GM18868 (cell line): Measurements from ENCODE around the gene FYB1.
A peak's percentile ranks its signal among the peaks of the same experiment; 100 is the strongest.

Experiments used
- ATAC-seq: cut with Tn5 transposase; IDR thresholded peaks from one replicate; pipeline ENCODE4 v1.9.1; 2021; ENCODE audit warnings: mild to moderate bottlenecking, moderate library complexity; ENCODE audit not compliant: unreplicated experiment

Gene FYB1

GRCh38 chr5:39099831-39100230 lies 119.5 kb downstream of the FYB1 start:
- no peak for ATAC-seq

GRCh38 chr5:39093352-39093751 lies 126.0 kb downstream of the FYB1 start:
- ATAC-seq: no peak

GRCh38 chr5:39092581-39093351 lies 126.6 kb downstream of the FYB1 start:
- ATAC-seq: no peak

- ATAC-seq: no peak
These were observed 127.3 kb downstream of the FYB1 start for GRCh38 chr5:39091940-39092580.

GRCh38 chr5:39083968-39084367 lies 135.4 kb downstream of the FYB1 start:
- ATAC-seq: peak; percentile 44

GRCh38 chr5:39082995-39083394 lies 136.4 kb downstream of the FYB1 start:
- ATAC-seq: no peak

GRCh38 chr5:39080597-39081204 lies 138.7 kb downstream of the FYB1 start:
- ATAC-seq: no peak

GRCh38 chr5:39080168-39080567 lies 139.2 kb downstream of the FYB1 start:
- ATAC-seq: no peak

GRCh38 chr5:39079147-39079546 lies 140.2 kb downstream of the FYB1 start:
- no peak for ATAC-seq

- peak; percentile 32 for ATAC-seq
These were observed 142.3 kb downstream of the FYB1 start for GRCh38 chr5:39076757-39077728.

GRCh38 chr5:39076101-39076756 lies 143.1 kb downstream of the FYB1 start:
- no peak for ATAC-seq

- ATAC-seq: peak; percentile 74
These were observed 145.1 kb downstream of the FYB1 start, which contains the start of gene RICTOR for GRCh38 chr5:39074017-39074814. RICTOR (minus strand) TSS chr5:39074399; CDS start chr5:39074377, 22 bp downstream.

- peak; percentile 22 for ATAC-seq
These were observed 145.7 kb downstream of the FYB1 start for GRCh38 chr5:39073767-39074016.

GRCh38 chr5:39072925-39073766 lies 146.2 kb downstream of the FYB1 start:
- ATAC-seq: peak; percentile 35

- no peak for ATAC-seq
These were observed 151.3 kb downstream of the FYB1 start for GRCh38 chr5:39068099-39068498.

- no peak for ATAC-seq
These were observed 154.9 kb downstream of the FYB1 start for GRCh38 chr5:39064450-39064849.

GRCh38 chr5:39063037-39063436 lies 156.3 kb downstream of the FYB1 start:
- ATAC-seq: no peak

GRCh38 chr5:39062530-39062929 lies 156.8 kb downstream of the FYB1 start:
- no peak for ATAC-seq

GRCh38 chr5:39062104-39062503 lies 157.3 kb downstream of the FYB1 start:
- no peak for ATAC-seq
